HCT116 (cell line): ENCODE data around the gene POFUT2. TPM values are rescaled to one million over a fixed set of nuclear protein-coding genes. Genes with fewer than 3 reads are reported as not detected.

Experiments used
- ATAC-seq: fragments of 200-7000 bp; cut with Tn5 transposase; 2 replicates; pipeline ENCODE4 v1.9.1; 2020; ENCODE audit warnings: mild to moderate bottlenecking, moderate library complexity
- BruUV-seq: library from RNA; stranded (reverse); fragments of 400-500 nt; replicated peaks from 2 replicates; lab custom pipeline; 2021; lab: Mats Ljungman, UMichigan
- CTCF ChIA-PET: fragments of 300-600 bp; sonication (Branson Sonifier 250); formaldehyde crosslinking; loops from one replicate; lab custom pipeline; 2021; ENCODE audit warnings: antibody characterized with exemption; lab: Charles Lee
- POLR2A ChIA-PET: fragments of 300-600, 350-600 bp; sonication (Branson Sonifier 250); formaldehyde crosslinking; loops from one replicate; lab custom pipeline; 2021; ENCODE audit warnings: antibody characterized with exemption; lab: Charles Lee
- RAD21 ChIA-PET, 2 experiments: fragments of 300-600 bp; sonication (Branson Sonifier 250); formaldehyde crosslinking; loops; one replicate each; lab custom pipeline; 2023; ENCODE audit warnings: low total read pairs in 2 of 2; ENCODE audit not compliant: uncharacterized antibody in 2 of 2, unreplicated experiment in 2 of 2, low non-redundant PET in 1 of 2; lab: Charles Lee
- DNase-seq: peaks from one replicate; pipeline ENCODE4 v3.0.0-alpha.2; 2010; ENCODE audit warnings: low read depth, low spot score
- H2AFZ ChIP-seq: fragments of 200-600 bp; shearing (Covaris generic), sonication (generic); 2 replicates; pipeline ENCODE4 v1.6.1; 2017; ENCODE audit warnings: low read depth, mixed run types, mixed read lengths, antibody characterized with exemption, low read length; ENCODE audit not compliant: poor library complexity, severe bottlenecking
- H3K27ac ChIP-seq: 2 replicates; pipeline ENCODE4 v1.5.1; 2012; ENCODE audit warnings: low read depth, low read length
- H3K27me3 ChIP-seq: fragments of 200-600 bp; sonication (generic); 2 replicates; pipeline ENCODE4 v1.6.1; 2016; ENCODE audit warnings: mixed run types, low read length, mixed read lengths; ENCODE audit not compliant: insufficient read depth
- H3K36me3 ChIP-seq, 2 experiments: fragments of 200-500 bp in 1 of 2; fragments of 200-600 bp in 1 of 2; sonication (Bioruptor generic) in 1 of 2; sonication (generic) in 1 of 2; 2 replicates each; pipeline versions ENCODE4 v1.5.1 to v1.6.1; 2014 to 2016; ENCODE audit warnings: low read length in 2 of 2, inconsistent platforms in 1 of 2, mixed read lengths in 1 of 2, mixed run types in 1 of 2; ENCODE audit not compliant: insufficient read depth in 2 of 2, control insufficient read depth in 1 of 2
- H3K4me1 ChIP-seq, 2 experiments: fragments of 200-600 bp in 1 of 2; sonication (generic) in 1 of 2; 2 replicates each; pipeline versions ENCODE4 v1.5.1 to v1.6.1; 2012 to 2017; ENCODE audit warnings: low read length in 2 of 2, inconsistent platforms in 1 of 2, mild to moderate bottlenecking in 1 of 2, mixed read lengths in 1 of 2, mixed run types in 1 of 2, moderate library complexity in 1 of 2; ENCODE audit not compliant: insufficient read depth in 2 of 2, control insufficient read depth in 1 of 2
- H3K4me2 ChIP-seq: fragments of 200-600 bp; sonication (generic); 2 replicates; pipeline ENCODE4 v1.6.1; 2017; ENCODE audit warnings: mixed run types, low read length, mixed read lengths
- H3K4me3 ChIP-seq, 2 experiments: fragments of 200-600 bp in 1 of 2; sonication (generic) in 1 of 2; replicated peaks in 1 of 2; 2 replicates each; pipeline ENCODE4 v1.5.1; 2011 to 2016; ENCODE audit warnings: low read length in 2 of 2, control low read depth in 1 of 2, low read depth in 1 of 2, mild to moderate bottlenecking in 1 of 2, mixed read lengths in 1 of 2, mixed run types in 1 of 2
- H3K79me2 ChIP-seq: fragments of 200-600 bp; sonication (generic); 2 replicates; pipeline ENCODE4 v1.6.1; 2017; ENCODE audit warnings: mild to moderate bottlenecking, mixed run types, low read length, moderate library complexity, mixed read lengths; ENCODE audit not compliant: insufficient read depth
- H3K9ac ChIP-seq: fragments of 200-600 bp; sonication (generic); 2 replicates; pipeline ENCODE4 v1.6.1; 2016; ENCODE audit warnings: low read length, mixed read lengths
- H3K9me2 ChIP-seq: fragments of 200-600 bp; sonication (generic), shearing (Covaris generic); 2 replicates; pipeline ENCODE4 v1.6.1; 2017; ENCODE audit warnings: mixed run types, mild to moderate bottlenecking, moderate library complexity; ENCODE audit not compliant: insufficient read depth
- H3K9me3 ChIP-seq, 2 experiments: fragments of 200-500 bp in 1 of 2; fragments of 200-600 bp in 1 of 2; sonication (Bioruptor generic) in 1 of 2; sonication (generic) in 1 of 2; 2 replicates each; pipeline ENCODE4 v1.6.1; 2014 to 2017; ENCODE audit warnings: low read length in 2 of 2, mixed read lengths in 2 of 2, inconsistent platforms in 1 of 2, low read depth in 1 of 2, mild to moderate bottlenecking in 1 of 2, mixed run types in 1 of 2, moderate library complexity in 1 of 2; ENCODE audit not compliant: control insufficient read depth in 1 of 2, insufficient read depth in 1 of 2
- H4K20me1 ChIP-seq: fragments of 200-600 bp; sonication (generic), shearing (Covaris generic); 2 replicates; pipeline ENCODE4 v1.6.1; 2017; ENCODE audit warnings: mixed run types, mild to moderate bottlenecking, moderate library complexity; ENCODE audit not compliant: insufficient read depth
- CEBPB ChIP-seq: IDR thresholded peaks from 2 replicates; pipeline ENCODE4 v1.6.1; 2012; ENCODE audit warnings: low read depth
- EGR1 ChIP-seq: IDR thresholded peaks from 2 replicates; pipeline ENCODE4 v1.6.1; 2012; ENCODE audit warnings: low read depth
- ELF1 ChIP-seq: IDR thresholded peaks from 2 replicates; pipeline ENCODE4 v1.6.1; 2012; ENCODE audit warnings: low read depth, borderline replicate concordance
- EZH2phosphoT487 ChIP-seq: fragments of 200-600 bp; IDR thresholded peaks from 2 replicates; pipeline ENCODE4 v1.6.1; 2018; ENCODE audit warnings: antibody characterized with exemption, borderline replicate concordance
- FOSL1 ChIP-seq: IDR thresholded peaks from 2 replicates; pipeline ENCODE4 v1.6.1; 2012; ENCODE audit warnings: low read depth
- JUND ChIP-seq: IDR thresholded peaks from 2 replicates; pipeline ENCODE4 v1.6.1; 2012
- MAX ChIP-seq: IDR thresholded peaks from 2 replicates; pipeline ENCODE4 v1.6.1; 2012
- POLR2A ChIP-seq: IDR thresholded peaks from 2 replicates; pipeline ENCODE4 v1.7.0; 2011; ENCODE audit warnings: borderline replicate concordance; ENCODE audit not compliant: insufficient read depth, insufficient read length; ENCODE audit errors: extremely low read depth
- POLR2AphosphoS5 ChIP-seq: IDR thresholded peaks from 2 replicates; pipeline ENCODE4 v1.6.1; 2011; ENCODE audit warnings: mild to moderate bottlenecking, low read depth, low read length, moderate library complexity
- RAD21 ChIP-seq: IDR thresholded peaks from 2 replicates; pipeline ENCODE4 v1.6.1; 2012; ENCODE audit warnings: low read depth, mild to moderate bottlenecking
- REST ChIP-seq: IDR thresholded peaks from 2 replicates; pipeline ENCODE4 v1.6.1; 2012; ENCODE audit warnings: low read depth
- SRF ChIP-seq: IDR thresholded peaks from 2 replicates; pipeline ENCODE4 v1.6.1; 2012; ENCODE audit warnings: low read depth
- TCF7L2 ChIP-seq: IDR thresholded peaks from 2 replicates; pipeline ENCODE4 v1.7.0; 2011; ENCODE audit warnings: borderline replicate concordance, inconsistent platforms; ENCODE audit not compliant: insufficient read depth, insufficient read length; ENCODE audit errors: extremely low read depth
- ZBTB33 ChIP-seq: IDR thresholded peaks from 2 replicates; pipeline ENCODE4 v1.6.1; 2011; ENCODE audit warnings: mild to moderate bottlenecking, low read length, moderate library complexity; ENCODE audit not compliant: insufficient replicate concordance; ENCODE audit errors: extremely low read depth
- ZFX ChIP-seq: fragments of 450-650 bp; IDR thresholded peaks from 2 replicates; pipeline ENCODE4 v1.6.1; 2017
- ZNF274 ChIP-seq: fragments of 200-500 bp; sonication (Bioruptor generic); IDR thresholded peaks from 2 replicates; pipeline ENCODE4 v1.6.1; 2014; ENCODE audit warnings: mild to moderate bottlenecking, low read depth, low read length, inconsistent platforms
- intact Hi-C: fragments of 100-400 bp; cut with micrococcal nuclease; formaldehyde crosslinking; loops from 2 replicates; pipeline ENCODE4 v1.10.0; 2022
- total RNA-seq: library from RNA; stranded (reverse); gene quantifications from one replicate; pipeline ENCODE4 v1.2.1, GENCODE V29; 2021; ENCODE audit not compliant: unreplicated experiment

POFUT2 gene
- total RNA-seq, 1 experiment from 2014 or later = 20.5 TPM

GRCh38 chr21:45261093-45261492, 26.6 kb downstream of the POFUT2 start (continued):
- TF ChIP-seq REST (no peak), FOSL1 (no peak), ELF1 (no peak)

- no peaks in the 10 kb centered on the region for H3K27me3 ChIP-seq
- TF ChIP-seq FOSL1 = no peak
- TF ChIP-seq POLR2AphosphoS5 = no peak
- TF ChIP-seq MAX = no peak
- TF ChIP-seq SRF = no peak
- no peak for TF ChIP-seq ZBTB33
- no peak for TF ChIP-seq POLR2A
- no peak for TF ChIP-seq RAD21
- no peak for TF ChIP-seq ELF1
- TF ChIP-seq CEBPB = no peak
- TF ChIP-seq EGR1 = no peak
- no peak for TF ChIP-seq EZH2phosphoT487
- no peak for TF ChIP-seq TCF7L2
- TF ChIP-seq JUND = no peak
- TF ChIP-seq REST = no peak
- no peak for TF ChIP-seq ZNF274
- no peak for TF ChIP-seq ZFX
Measured at GRCh38 chr21:45260191-45260825, 27.4 kb downstream of the POFUT2 start.

More at GRCh38 chr21:45260191-45260825, 27.4 kb downstream of the POFUT2 start:
- Histone ChIP-seq H3K27ac (no peak overlapping the region), H3K79me2 (no peaks in the 10 kb centered on the region), H3K9ac (no peak overlapping the region), H4K20me1 (no peaks in the 10 kb centered on the region), H3K4me2 (no peak overlapping the region), H3K4me1 (peaks cover 0 to 4% of the 10 kb centered on the region in 2 experiments; a peak in 2 of 4 replicates), H2AFZ (no peak overlapping the region), H3K36me3 (peaks cover 2 to 4% of the 10 kb centered on the region in 2 experiments; a peak in 2 of 4 replicates), H3K9me2 (no peaks in the 10 kb centered on the region), H3K4me3 (no peak overlapping the region), H3K9me3 (no peaks in the 10 kb centered on the region)
- intact Hi-C loops = no loop called here
- DNase-seq (no peak), ATAC-seq (no peak)
- POLR2A ChIA-PET = no interaction called here
- RAD21 ChIA-PET = no interaction called here
- no TSS peak for BruUV-seq
- CTCF ChIA-PET = no interaction called here
